RKO (cell line): ENCODE data around the gene SSTR5.

Experiments used
- DNase-seq: peaks from one replicate; pipeline ENCODE4 v3.0.0-alpha.2; 2016; ENCODE audit warnings: low spot score

Gene SSTR5

GRCh38 chr16:1040346-1040745 is 32.2 kb upstream of the SSTR5 start:
- no peak for DNase-seq

- DNase-seq = no peak
Measured at GRCh38 chr16:1042049-1042744, 30.4 kb upstream of the SSTR5 start.

GRCh38 chr16:1042866-1043265 is 29.7 kb upstream of the SSTR5 start:
- DNase-seq = no peak

- DNase-seq = no peak
Measured at GRCh38 chr16:1043881-1044451, 28.6 kb upstream of the SSTR5 start.

- DNase-seq = no peak
Measured at GRCh38 chr16:1044460-1045309, 27.9 kb upstream of the SSTR5 start.

GRCh38 chr16:1045310-1045992 is 27.1 kb upstream of the SSTR5 start:
- no peak for DNase-seq

- no peak for DNase-seq
Measured at GRCh38 chr16:1045993-1046911, 26.3 kb upstream of the SSTR5 start.

GRCh38 chr16:1047123-1047522 is 25.4 kb upstream of the SSTR5 start:
- DNase-seq = no peak

GRCh38 chr16:1047801-1048200 is 24.7 kb upstream of the SSTR5 start:
- no peak for DNase-seq

GRCh38 chr16:1048442-1049112 is 24.0 kb upstream of the SSTR5 start:
- no peak for DNase-seq

GRCh38 chr16:1049113-1049975 is 23.2 kb upstream of the SSTR5 start:
- no peak for DNase-seq

- DNase-seq = no peak
Measured at GRCh38 chr16:1049976-1050247, 22.6 kb upstream of the SSTR5 start.

GRCh38 chr16:1050516-1050915 is 22.0 kb upstream of the SSTR5 start:
- no peak for DNase-seq

GRCh38 chr16:1050921-1051320 is 21.6 kb upstream of the SSTR5 start:
- no peak for DNase-seq

- DNase-seq = no peak
Measured at GRCh38 chr16:1051446-1051845, 21.1 kb upstream of the SSTR5 start.

GRCh38 chr16:1052721-1053120 is 19.8 kb upstream of the SSTR5 start:
- DNase-seq = no peak

- DNase-seq = no peak
Measured at GRCh38 chr16:1053121-1053521, 19.4 kb upstream of the SSTR5 start.

GRCh38 chr16:1053700-1054368 is 18.7 kb upstream of the SSTR5 start:
- DNase-seq = no peak
